ENCODE measurements around the gene ZNF579. TPM values are rescaled to one million over a fixed set of nuclear protein-coding genes. Genes with fewer than 3 reads are reported as not detected.

ZNF579 gene
- total and polyA plus RNA-seq, 9 of the 15 experiments (the other 6 are each of a cell fraction or from before 2014, with no cell fraction given): 0.06 to 15.9 (median 1.6) TPM

- TF ChIP-seq POLR2H (tag; IDR thresholded peaks at IDR 0.05; ENCODE audit: low read depth): peak; percentile 53
- TF ChIP-seq SUPT5H (IDR thresholded peaks at IDR 0.05): peak; percentile 91
- TF ChIP-seq ZEB2 (IDR thresholded peaks at IDR 0.05): 0 out of 2 replicates have a peak, but pooled peaks have one; percentile 59
- TF ChIP-seq TAF1 (IDR thresholded peaks at IDR 0.05; ENCODE audit: control insufficient read depth, extremely low read depth, insufficient read depth, low read length, severe bottlenecking): peak; percentile 98
- TF ChIP-seq STAT5A (IDR thresholded peaks at IDR 0.05; ENCODE audit: borderline replicate concordance, low read length): no peak
- no peak for TF ChIP-seq ZNF324 (CRISPR knock-in tag; IDR thresholded peaks at IDR 0.05)
- no peak for TF ChIP-seq ZHX1 (conservative IDR thresholded peaks at IDR 0.05; ENCODE audit: low read length)
- TF ChIP-seq TAF7 (tag; IDR thresholded peaks at IDR 0.05): peak; percentile 94
- TF ChIP-seq ZNF75A (CRISPR knock-in tag; IDR thresholded peaks at IDR 0.05): no peak
- no peak for TF ChIP-seq ZNF253 (CRISPR knock-in tag; conservative IDR thresholded peaks at IDR 0.05)
- TF ChIP-seq NONO (IDR thresholded peaks at IDR 0.05; ENCODE audit: low read depth in 2 of 2, low read length in 1 of 2): no peak
- TF ChIP-seq ZBTB2 (IDR thresholded peaks at IDR 0.05): peak; percentile 97
- no peak for TF ChIP-seq DDX20 (tag; IDR thresholded peaks at IDR 0.05; ENCODE audit: low read depth)
- TF ChIP-seq ZFPM2 (CRISPR knock-in tag; IDR thresholded peaks at IDR 0.05): no peak
- TF ChIP-seq BRD9 (IDR thresholded peaks at IDR 0.05; ENCODE audit: low read depth, partially characterized antibody): no peak
- no peak for TF ChIP-seq CAMTA2 (CRISPR knock-in tag; conservative IDR thresholded peaks at IDR 0.05)
- TF ChIP-seq POLR2B (IDR thresholded peaks at IDR 0.05; ENCODE audit: low read depth, partially characterized antibody): peak; percentile 89
- TF ChIP-seq NEUROD1 (IDR thresholded peaks at IDR 0.05; ENCODE audit: borderline replicate concordance, low read depth, low read length, partially characterized antibody): peak; percentile 20
- no peak for TF ChIP-seq ZBTB1 (CRISPR knock-in tag; IDR thresholded peaks at IDR 0.05; ENCODE audit: borderline replicate concordance, low read depth)
- TF ChIP-seq FOXK1 (CRISPR knock-in tag; IDR thresholded peaks at IDR 0.05; ENCODE audit: borderline replicate concordance): peak; percentile 21; the same call in 1 of the 2 replicates
- TF ChIP-seq SRF (CRISPR knock-in tag; IDR thresholded peaks at IDR 0.05): no peak
Observed at GRCh38 chr19:55624109-55625003, 43.7 kb upstream of the ZNF579 start, which contains the start of gene ZNF784 (continued).

All from K562 (cell line).